Stimulated activated CD8-positive, alpha-beta memory T cell treated with anti-CD3 and anti-CD28 coated beads, Interleukin-12 subunit alpha, Interleukin-12 subunit beta, amount 100 ng/mL, for 24 hours (primary cell): ENCODE data around the gene DSC2.
"Not testable (repeated sequence)": the region's sequence is repeated elsewhere in the genome, so short reads cannot be mapped to it uniquely, and the experiment has no call there.

Source experiments
- DNase-seq: peaks from one replicate; pipeline ENCODE4 v3.0.0-alpha.2; 2020; ENCODE audit errors: extremely low read depth

Gene DSC2

DNA sequence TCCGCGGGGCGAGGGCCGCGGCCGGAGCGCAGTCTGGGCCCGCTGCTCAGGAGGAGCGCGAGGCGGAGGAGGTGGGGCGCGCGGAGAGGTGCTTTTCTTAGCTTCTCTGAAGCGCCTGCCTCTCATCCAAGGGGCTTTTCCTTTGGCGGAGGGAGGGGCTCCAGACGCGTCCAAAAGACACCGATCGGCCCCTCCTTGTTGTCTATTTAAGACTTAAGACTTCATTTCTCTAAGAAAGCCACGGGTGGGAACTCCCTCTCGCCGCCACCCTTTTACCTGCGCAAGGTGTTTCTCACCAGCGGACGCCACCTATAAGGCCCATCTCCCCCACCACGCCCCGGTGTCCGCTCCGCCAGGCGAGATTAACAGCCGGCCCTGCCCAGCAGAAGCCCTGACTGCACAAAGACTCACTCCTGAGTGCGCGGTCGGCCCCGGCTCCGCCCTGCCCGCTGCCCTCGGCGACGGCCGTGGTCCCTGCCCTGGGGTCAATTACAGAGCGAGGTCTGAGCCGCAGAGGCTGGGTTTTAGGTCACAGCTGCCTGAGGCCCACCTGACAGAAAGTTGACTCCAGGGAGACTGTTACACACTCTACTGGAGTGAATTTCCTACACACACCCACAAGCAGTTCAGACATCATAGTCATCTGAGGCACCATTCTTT is at the start of gene DSC2:
TSS of gene DSC2 (minus strand) at position 397 of the 660 bp plus-strand sequence. CDS start 450 bp downstream, outside the sequence.
- DNase-seq, result no peak

DNA sequence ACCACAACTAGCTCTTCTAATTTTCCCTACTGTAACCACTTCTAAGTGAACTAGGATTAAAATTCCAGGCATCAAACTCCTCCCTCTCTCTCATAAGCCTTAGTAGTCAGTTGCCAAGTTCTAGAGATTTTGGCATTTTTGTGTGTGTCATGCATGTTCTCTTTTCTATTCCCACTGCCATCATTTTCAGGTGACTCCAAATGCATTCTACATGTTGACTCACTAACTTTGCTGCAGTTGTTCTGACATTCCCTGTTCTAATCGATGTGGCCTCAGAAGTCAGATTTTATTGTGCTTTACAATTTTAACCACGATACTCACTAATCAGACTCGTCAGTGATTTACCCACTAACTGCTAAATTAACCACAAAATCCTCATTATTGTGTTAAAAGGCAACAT is 47.1 kb upstream of the DSC2 start:
- DNase-seq, result no peak

DNA sequence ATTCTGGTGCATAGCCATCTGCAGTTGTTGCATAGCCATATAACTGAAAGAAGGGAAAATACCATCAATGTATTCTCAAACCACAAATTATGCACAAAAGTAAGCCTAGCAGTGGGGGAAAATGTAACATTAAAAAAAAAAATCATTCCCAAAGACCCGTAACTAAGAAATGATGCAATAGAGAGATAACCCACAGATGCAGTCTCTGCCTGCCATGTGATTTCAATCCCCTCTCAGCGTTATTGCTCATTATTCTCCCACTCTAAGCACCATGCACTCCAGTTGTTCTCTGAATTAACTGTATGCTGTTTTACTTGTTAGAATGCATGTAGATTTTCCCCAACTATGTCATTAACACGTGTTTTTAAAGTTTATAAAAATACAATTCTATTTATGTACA is 46.4 kb upstream of the DSC2 start:
- no peak for DNase-seq

DNA sequence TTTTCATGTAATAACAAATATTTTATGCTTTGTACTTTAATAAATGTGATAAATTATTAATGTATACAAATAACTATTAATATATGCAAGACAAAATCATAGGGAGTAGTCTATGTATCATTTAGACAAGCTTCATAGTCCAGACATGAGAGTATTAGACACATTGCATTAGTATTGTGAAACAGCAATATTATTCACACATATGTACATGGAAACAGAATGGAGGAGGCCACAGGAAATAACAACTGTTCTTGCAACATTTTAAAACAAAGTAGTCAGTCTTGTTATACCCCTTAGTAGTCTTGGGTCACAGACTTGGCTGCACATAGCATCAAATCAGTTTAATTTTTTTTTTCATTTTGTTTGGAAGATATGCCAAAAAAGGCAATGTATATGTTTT is 44.6 kb upstream of the DSC2 start:
- DNase-seq, result no peak

DNA sequence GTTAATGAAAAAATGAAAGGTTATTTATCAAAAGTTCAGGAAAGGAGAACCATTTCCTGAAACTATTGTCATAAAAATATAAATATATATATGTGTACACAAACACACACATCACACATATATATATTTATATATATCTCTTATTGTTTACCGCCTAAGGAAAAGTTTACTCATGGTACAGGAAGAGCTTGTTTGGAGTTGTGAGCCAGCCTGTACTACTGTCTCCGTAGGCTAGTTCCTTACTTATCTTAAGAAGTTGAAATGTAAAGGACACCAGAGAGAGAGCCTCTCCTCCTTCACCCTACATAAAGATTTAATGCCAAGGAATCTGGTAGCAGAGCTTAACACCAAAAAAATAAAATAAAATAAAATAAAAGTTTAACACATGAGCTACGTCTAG is 40.8 kb upstream of the DSC2 start:
- no peak for DNase-seq

DNA sequence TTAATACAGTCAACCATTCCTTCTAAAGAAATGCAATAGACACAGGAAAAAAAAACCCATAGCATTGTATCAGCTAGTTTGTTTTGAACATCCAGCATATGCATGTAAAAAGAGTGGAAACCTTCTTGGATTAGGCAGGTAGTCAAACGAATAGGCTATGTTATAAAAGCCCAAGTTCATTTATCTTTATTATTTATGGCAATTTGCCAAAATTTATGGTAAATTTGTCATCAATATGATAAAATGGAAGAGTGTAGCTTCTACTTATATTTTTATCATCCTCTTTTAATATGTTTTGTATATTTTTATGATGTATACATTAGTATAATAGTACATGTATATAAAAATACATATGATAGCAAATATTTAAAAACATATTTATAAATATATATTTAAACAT is 36.5 kb upstream of the DSC2 start:
- DNase-seq, result no peak

DNA sequence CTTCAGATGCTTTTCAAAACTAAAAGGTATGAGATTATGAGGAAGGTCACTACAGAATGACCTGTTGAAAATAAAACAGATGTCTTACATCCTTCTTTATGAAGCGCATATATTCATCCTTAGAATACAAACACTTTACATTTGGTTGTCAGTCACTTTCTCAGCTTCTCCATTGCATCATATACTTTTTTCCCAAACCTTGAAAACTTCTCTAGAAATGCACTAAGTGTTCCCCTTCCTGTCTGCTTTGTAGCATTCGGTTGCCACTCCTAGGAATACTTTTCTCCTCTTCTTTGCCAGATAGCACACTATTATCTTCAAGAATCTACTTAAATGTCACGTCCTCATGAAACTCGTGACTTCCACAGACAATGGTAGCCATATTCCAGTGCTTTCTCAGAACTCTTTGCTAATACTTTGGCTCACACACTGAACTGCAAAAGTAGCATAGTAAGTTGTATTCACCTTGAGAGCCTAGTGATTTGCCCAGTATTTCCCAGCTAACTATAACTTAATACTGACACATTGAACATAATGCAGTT is 32.8 kb upstream of the DSC2 start:
- DNase-seq, result no peak

DNA sequence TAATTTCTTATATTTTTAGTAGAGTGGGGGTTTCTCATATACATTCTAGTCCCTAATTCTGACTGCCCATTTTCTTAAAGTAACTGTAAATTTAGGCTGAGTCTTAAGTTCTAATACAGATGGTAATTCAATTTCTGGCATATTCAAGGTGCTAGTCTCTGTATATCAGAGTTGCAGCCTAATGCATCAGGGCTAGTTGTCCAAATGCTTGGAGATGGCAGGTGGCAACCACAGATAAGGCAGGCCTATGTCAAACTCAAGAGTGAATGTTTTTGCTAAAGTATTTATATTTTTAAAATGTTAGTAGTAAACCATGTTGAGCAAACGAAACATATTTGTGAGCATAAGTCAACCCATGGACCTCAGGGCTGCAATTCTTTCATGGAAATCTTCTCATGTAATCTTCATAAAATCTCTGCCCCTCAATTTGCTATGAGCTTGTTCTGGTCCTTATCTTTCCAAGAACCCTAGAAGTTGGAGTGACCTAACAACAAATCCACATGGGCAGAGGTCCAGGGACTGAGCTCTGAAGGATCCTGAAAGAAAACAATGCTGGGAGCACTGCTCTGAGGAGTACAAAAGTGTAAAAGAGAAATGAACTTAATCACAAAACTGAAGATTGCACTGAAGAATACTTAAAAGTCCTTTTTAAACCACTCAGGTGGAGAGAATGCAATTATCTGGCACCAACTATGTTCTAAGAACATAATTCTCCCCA is 27.3 kb upstream of the DSC2 start:
- no peak for DNase-seq

DNA sequence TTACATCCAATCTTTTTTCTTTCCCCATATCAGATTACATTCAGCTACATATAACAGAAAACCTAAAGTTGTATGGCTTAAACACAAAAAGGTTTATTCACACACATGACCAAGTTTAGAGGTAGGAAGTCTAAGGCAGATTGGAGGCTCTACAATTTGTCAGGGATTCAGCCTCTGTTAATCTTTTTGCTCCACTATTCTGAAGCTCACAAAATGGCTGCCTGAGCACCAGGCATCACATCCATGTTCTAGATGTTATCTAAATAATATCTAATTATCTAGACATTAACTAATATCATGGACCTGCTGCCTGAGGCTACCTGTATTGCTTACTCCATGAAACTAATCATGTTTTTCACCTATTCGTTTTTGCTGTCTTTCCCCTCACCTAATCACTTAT is 23.7 kb upstream of the DSC2 start:
- no peak for DNase-seq

DNA sequence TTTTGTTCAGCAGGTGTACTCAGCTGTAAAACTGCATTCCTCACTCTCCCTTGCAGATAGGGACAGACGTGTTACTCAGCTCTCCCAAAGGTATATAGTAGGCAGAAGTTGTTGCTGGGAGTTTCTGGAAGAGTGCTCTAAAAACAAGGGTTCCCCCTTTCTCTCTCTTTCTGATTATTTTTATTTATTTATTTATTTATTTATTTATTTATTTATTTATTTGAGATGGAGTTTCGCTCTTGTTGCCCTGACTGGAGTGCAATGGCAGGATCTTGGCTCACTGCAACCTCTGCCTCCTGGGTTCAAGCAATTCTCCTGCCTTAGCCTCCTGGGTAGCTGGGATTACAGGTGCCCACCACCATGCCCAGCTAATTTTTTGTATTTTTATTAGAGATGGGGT is 20.9 kb upstream of the DSC2 start:
- DNase-seq, result not testable (repeated sequence)

DNA sequence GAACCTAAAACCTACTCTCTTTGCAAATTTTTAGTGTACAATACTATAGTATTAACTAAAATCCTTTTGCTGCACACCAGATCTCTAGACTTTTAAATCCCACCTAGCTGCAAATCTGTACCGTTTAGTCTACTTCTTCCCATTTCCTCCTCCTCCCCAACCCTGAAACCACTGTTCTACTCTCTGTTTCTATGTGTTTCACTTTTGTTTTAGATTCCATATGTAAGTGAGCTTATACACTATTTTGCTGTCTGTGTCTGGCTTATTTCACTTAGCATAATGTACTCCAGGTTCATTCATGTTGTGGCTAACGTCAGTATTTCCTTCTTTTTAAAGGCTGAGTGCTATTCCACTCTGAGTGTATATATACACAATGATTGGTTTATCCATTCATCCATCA is 18.4 kb upstream of the DSC2 start:
- no peak for DNase-seq

DNA sequence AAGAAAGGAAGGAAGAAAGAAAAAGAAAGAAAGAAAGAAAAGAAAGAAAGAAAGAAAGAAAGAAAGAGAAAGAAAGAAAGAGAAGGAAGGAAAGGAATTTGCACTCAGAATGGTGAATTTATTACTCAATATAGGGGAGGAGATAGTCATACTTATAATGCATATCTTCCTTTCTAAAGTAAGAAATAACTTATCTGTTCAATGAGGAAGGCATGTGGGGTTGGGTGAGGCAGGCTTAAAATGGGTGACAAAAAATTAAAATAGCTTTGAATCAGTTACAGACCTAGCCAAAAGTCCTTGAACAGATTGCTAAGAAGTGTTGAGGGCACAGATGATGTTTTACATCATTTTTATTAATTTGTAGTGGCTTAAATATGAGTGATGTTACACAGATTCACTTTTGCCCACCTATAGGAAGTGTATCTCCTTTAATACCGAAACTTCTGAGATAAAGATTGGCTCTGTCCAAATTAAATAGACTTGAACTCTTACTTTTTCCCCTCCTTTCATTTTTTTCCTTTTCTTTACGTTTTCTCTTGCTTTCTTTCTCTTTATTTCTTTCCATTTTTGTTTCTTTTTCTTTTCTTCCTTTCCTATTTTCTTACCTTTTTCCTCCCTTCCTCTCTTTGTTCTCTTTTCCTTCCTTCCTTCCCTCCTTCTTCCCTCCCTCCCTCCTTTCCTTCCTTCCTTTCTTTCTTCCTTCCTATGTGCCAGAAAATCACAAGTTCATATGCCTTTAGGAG is 14.8 kb upstream of the DSC2 start:
- DNase-seq, result no peak

DNA sequence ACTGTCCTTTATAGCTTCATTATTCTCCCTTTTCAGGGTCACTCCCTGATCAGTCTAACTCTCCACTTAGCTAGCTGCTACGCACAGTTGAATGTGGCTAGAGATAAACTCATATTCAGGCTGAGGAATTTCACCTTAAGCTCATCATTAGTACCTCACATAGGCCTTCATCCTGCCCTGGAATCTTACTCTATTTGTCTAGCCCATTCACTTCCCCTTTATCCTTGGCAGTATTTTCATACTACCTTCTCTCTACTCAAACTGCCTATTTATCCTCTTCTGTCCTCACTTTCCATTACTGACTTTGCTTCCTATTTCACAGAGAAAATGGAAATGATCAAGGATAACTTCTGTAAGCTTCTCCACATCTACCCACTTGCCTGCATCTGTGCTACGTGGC is 10.6 kb upstream of the DSC2 start:
- DNase-seq, result no peak

DNA sequence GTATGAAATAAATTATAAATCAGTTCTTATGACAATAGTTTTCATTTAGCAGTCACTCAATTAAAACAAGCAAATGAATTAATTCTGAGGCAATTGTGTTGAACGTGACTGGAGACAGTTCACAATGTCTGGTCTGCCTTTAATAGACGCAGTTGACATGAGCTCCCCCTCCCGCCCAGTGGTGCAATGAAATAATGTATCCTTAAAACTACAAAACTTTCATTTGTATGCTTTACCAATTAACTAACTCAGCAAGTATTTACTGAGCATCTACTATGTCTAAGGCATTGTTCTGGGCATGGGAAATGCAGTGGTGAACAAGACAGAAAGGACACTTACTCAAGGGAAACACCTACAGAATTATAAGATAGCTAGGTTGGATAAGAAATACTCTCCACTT is 3.5 kb upstream of the DSC2 start:
- no peak for DNase-seq

DNA sequence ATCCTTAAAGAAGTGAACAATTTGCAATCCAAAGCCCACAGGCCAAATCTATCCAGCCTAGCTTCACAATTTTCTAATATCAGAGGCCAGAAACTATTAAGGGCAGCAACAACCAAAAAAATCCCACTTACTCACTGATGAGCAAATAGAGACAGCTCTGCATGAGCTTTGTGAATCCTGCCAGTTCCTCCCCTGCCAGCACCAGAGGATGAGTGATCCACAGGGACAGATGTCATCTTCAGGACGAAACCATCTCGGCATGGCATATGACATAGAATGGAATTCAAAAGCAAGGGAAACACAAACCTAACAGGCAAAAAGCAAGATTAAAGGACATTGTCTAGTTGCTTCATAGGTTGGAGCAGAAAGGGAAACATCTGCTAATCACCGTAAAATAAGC is 2.2 kb upstream of the DSC2 start:
- no peak for DNase-seq

DNA sequence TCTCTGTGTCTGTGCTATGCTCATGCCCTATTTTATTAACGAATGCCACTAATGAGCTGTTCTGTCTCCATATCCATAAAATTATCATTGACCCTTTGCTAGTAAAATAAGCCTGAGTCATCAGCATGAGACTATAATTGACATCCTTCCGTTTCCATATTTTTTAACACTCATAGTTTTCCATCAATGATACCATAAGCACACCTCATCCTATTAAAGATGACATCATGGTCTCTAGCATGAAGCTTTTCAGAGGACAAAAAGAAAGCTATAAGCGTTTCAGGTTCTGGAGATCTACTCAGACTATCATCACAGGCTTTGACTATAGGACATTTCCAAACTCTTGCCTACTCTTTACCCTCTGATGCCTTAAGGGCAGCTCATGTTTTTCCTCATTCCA is 1.2 kb upstream of the DSC2 start:
- no peak for DNase-seq

DNA sequence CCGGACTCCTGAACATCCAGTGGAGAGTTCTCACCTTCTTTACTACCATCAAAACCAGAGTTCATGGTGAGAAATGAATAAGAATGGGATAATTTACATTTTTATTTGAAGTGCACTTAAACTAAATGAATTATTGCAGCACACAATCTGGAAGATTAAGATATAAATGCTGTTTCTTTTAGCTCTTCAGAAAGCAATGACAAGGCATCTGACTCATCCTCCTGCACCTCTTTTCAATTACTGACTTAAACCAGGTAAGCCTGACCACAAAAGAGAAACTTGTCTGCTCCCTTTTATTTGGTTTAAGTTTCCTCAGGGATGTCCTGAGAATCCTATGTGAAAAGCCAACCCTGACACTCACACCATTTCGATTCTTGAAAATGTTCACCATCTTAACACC is 720 bp upstream of the DSC2 start:
- DNase-seq, result no peak

DNA sequence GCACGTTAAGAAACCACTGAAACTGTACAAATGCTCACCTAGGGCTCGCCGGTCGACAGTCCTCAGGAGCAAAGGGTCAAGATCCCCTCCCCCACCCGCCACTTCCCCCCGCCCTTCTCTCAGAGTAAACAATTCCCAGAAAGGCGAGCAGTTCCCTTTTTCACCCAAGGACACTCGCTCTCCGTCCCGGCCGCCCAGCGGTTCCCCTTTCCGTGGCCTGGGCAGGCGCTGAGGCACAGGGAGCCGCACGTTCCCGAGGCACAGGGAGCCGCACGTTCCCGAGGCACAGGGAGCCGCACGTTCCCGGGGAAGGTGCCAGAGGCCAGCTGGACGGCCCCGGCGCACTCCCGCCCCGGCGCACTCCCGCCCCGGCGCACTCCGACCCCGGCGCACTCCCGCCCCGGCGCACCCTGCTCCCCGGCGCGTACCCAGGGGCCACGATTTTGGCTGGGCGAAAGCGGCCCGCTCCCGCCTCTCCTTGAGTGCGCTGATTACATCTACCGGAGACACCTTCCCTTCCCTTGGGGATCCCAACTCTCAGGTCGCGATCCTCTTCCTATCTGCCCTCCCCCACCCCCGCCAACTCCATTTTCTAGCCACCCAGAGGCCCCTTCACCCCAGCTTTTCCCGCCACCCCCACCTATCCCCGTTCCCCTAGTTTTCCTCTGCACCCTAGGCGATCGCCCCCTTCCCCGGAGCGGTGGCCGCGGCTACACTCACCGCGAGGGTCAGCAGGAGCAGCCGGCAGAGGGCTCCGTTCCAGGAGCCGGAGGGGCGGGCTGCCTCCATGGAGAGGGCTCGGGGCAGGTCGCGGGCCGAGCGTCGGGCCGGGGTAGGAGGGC is 817 bp downstream of the DSC2 start:
- no peak for DNase-seq

DNA sequence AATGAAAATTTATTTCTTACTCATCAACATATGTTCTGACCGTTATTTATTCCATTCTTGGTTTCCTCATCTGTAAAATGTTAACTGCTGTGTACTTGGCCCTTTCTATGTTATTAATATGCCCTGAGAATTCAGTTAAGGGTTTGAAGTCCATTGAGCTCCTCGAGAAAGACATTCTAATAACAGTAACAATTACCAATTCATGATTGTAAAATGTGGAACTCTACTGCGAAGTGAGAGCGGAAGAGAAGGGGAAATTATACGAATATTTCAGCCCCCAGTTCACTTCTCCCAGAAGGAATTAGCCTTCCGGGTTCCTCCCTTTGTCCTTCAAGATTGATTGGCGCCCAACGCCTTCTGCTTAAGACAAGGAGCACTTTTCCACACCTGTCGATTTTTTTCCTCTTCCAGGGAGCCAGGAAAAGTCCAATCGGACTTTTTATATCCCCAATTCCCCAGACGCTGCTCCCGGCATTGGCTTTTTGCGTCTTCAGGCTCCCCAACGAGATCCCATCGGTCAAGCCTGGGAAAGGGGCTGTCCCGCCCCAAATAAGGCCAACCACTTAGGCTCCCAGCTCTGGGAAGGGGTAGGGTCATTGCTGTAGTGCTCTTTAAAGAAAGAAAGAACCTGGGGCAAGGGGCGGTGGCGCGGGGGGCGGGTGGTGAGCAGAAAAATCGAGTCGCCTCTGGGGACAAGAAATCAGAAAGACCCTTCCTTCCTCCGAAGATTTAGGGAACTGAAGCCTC is 1.6 kb downstream of the DSC2 start:
- DNase-seq, result no peak

DNA sequence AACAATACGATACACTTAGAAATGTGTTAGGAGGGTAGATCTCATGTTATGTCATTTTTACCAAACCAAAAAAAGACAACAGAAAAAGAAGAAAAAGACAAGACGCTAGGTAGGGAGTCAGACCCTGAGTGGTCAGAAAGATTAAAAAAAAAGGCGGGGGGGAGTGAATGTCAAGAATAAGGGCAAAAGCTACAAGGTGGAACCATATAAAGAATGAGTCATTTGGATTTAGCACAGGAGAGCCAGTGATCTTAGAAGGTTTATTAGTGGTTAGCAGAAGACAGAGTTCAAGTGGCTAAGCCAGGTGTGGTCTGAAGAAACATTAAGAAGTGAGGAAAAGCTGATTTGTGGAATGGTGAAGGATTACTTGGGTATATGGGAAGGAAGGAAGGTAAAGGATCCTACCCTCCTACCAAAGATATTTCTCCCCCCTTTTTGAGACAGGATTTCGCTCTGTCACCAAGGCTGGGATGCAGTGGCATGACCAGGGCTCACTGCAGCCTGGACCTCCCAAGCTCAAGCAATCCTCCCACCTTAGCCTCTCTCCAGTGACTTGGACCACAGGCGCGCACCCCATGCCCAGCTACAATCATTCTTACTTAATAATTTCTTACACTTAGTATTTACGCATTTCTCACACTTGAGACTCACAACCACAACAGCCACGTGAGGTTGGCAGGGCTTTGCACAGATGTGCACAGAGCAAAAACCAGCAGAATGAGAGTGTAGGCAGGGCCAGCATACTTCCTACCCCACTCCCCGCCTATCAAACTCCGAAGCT is 2.6 kb downstream of the DSC2 start:
- DNase-seq, result no peak
